ENCODE data around the gene SUGT1.

SUGT1 gene

DNA sequence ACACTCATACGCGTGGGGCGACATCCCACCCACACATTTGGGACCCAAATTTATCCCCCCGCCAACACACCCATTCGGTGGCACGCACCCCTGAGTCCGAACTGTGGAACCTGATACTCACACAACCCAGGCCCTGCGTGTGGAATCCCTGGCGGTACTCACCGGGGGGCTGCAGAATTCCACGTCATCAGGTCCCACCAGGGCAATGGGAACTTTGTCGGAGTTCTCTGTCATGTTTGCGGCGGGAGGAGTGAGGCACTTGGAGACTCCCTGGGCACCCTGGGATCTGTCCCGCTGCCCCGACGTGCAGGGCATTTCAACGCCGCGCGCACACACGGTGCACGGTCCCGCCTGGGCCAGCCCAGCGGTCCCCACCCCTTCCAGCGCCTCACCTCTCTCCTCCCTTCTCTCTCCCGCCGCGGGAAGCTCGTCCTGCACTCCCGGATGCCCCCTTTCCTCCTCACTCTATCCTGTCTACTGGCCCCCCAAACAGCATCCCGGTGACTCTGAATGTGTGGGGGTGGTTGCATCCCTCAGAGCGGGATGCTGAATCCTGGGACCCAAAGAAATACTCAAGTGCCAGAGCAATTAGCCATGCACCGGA is 86.9 kb downstream of the SUGT1 start, which contains the start of gene CNMD:
CNMD (minus strand) TSS at position 353 of the 604 bp plus-strand sequence; CDS start at position 234, 119 bp downstream.
- DNase-seq = no peak

GRCh38 chr13:52743569-52743968 is 90.9 kb downstream of the SUGT1 start:
- DNase-seq = no peak

DNA sequence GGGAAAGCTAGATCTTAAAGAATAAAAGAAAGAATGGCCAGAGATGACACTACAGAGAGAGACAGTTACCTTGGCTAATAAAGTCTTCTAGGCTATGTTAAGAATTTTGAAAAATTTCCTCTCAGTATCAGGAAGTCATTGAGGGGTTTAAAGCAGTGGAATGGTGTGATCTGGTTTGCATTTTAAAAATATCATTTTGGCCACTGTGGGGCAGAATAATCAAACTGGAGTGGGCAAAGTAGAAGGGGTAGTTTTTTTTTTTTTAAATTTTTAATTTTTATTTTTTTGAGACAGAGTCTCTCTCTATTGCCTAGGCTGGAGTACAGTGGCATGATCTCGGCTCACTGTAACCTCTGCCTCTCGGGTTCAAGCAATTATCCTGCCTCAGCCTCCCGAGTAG is 91.4 kb downstream of the SUGT1 start:
- DNase-seq = no peak

GRCh38 chr13:52744842-52745375 is 92.3 kb downstream of the SUGT1 start:
- no peak for DNase-seq

GRCh38 chr13:52746141-52746540 is 93.5 kb downstream of the SUGT1 start:
- no peak for DNase-seq

- DNase-seq = no peak
Observed at GRCh38 chr13:52749419-52749818, 96.8 kb downstream of the SUGT1 start.

All from activated naive CD4-positive, alpha-beta T cell treated with anti-CD3 and anti-CD28 coated beads, Interleukin-2, amount 50 U/mL, for 16 hours (primary cell).